ENCODE results near the gene BRK1.

GRCh38 chr3:10157031-10157430 is 41.6 kb downstream of the BRK1 start:
- TF ChIP-seq CTCF (IDR thresholded peaks at IDR 0.05) (no peak), POLR2A (IDR thresholded peaks at IDR 0.05) (no peak), POLR2AphosphoS5 (IDR thresholded peaks at IDR 0.05) (no peak)

All from sigmoid colon (tissue), 4 donors.